SK-N-SH (cell line): ENCODE data around the gene GAN. TPM values are rescaled to one million over a fixed set of nuclear protein-coding genes. Genes with fewer than 3 reads are reported as not detected.

ENCODE experiments used
- CTCF ChIA-PET: fragments of 300-600, 350-600 bp; formaldehyde crosslinking; extraction: SDS; loops from one replicate; lab custom pipeline; 2021; lab: Yijun Ruan, JAX
- POLR2A ChIA-PET: fragments of 350-600 bp; sonication (Branson Sonifier 250); formaldehyde crosslinking; extraction: SDS; loops from one replicate; lab custom pipeline; 2020; ENCODE audit warnings: antibody characterized with exemption, inconsistent platforms; lab: Yijun Ruan, JAX
- DNase-seq: peaks from one replicate; pipeline ENCODE4 v3.0.0; 2012
- H2AFZ ChIP-seq: fragments of 200-600 bp; sonication (generic); 2 replicates; pipeline ENCODE4 v1.8.1; 2016; ENCODE audit warnings: antibody characterized with exemption, mild to moderate bottlenecking, low read depth
- H3F3A ChIP-seq: fragments of 200-600 bp; sonication (generic); replicated peaks from 2 replicates; pipeline ENCODE3; 2016; ENCODE audit warnings: antibody characterized with exemption, mild to moderate bottlenecking; ENCODE audit not compliant: insufficient read depth
- H3K27ac ChIP-seq, 2 experiments: fragments of 200-500 bp in 1 of 2; fragments of 200-600 bp in 1 of 2; sonication (Bioruptor generic) in 1 of 2; sonication (generic), shearing (Covaris generic) in 1 of 2; 2 replicates each; pipeline versions ENCODE4 v1.5.1 to v1.6.1; 2014 to 2016; ENCODE audit warnings: low read depth in 2 of 2, inconsistent platforms in 1 of 2, low read length in 1 of 2, mild to moderate bottlenecking in 1 of 2, mixed read lengths in 1 of 2
- H3K27me3 ChIP-seq: fragments of 200-600 bp; sonication (generic), shearing (Covaris generic); 2 replicates; pipeline ENCODE4 v1.6.1; 2016; ENCODE audit warnings: mixed run types; ENCODE audit not compliant: insufficient read depth
- H3K36me3 ChIP-seq, 2 experiments: fragments of 200-500 bp in 1 of 2; fragments of 200-600 bp in 1 of 2; sonication (Bioruptor generic) in 1 of 2; sonication (generic) in 1 of 2; replicated peaks in 1 of 2; 2 replicates each; pipeline versions ENCODE3 to v1.5.1; 2014 to 2016; ENCODE audit warnings: low read length in 1 of 2, mild to moderate bottlenecking in 1 of 2; ENCODE audit not compliant: insufficient read depth in 2 of 2, control insufficient read depth in 1 of 2
- H3K4me1 ChIP-seq, 2 experiments: fragments of 200-500 bp in 1 of 2; fragments of 200-600 bp in 1 of 2; sonication (Bioruptor generic) in 1 of 2; sonication (generic), shearing (Covaris generic) in 1 of 2; 2 replicates each; pipeline versions ENCODE4 v1.5.1 to v1.6.1; 2014 to 2016; ENCODE audit warnings: low read depth in 1 of 2, low read length in 1 of 2, mixed run types in 1 of 2; ENCODE audit not compliant: insufficient read depth in 2 of 2, control insufficient read depth in 1 of 2
- H3K4me2 ChIP-seq: fragments of 200-600 bp; sonication (generic), shearing (Covaris generic); 2 replicates; pipeline ENCODE4 v1.6.1; 2017; ENCODE audit warnings: mixed run types
- H3K4me3 ChIP-seq, 2 experiments: fragments of 200-500 bp in 1 of 2; fragments of 200-600 bp in 1 of 2; sonication (Bioruptor generic) in 1 of 2; sonication (generic), shearing (Covaris generic) in 1 of 2; 2 replicates each; pipeline versions ENCODE4 v1.5.1 to v1.8.1; 2014 to 2016; ENCODE audit warnings: low read depth in 2 of 2, inconsistent platforms in 1 of 2, low read length in 1 of 2, mild to moderate bottlenecking in 1 of 2, mixed read lengths in 1 of 2, moderate library complexity in 1 of 2
- H3K79me2 ChIP-seq: fragments of 200-600 bp; sonication (generic); 2 replicates; pipeline ENCODE4 v1.8.1; 2017; ENCODE audit warnings: mild to moderate bottlenecking; ENCODE audit not compliant: insufficient read depth
- H3K9ac ChIP-seq: fragments of 200-600 bp; sonication (generic); 2 replicates; pipeline ENCODE4 v1.6.1; 2017; ENCODE audit warnings: mixed run types
- H3K9me2 ChIP-seq: fragments of 200-600 bp; sonication (generic); 2 replicates; pipeline ENCODE4 v1.6.1; 2017; ENCODE audit warnings: mixed run types
- H3K9me3 ChIP-seq: fragments of 200-600 bp; sonication (generic); 2 replicates; pipeline ENCODE4 v1.6.1; 2017; ENCODE audit warnings: mixed run types, mild to moderate bottlenecking, moderate library complexity
- H4K20me1 ChIP-seq: fragments of 200-600 bp; sonication (generic); 2 replicates; pipeline ENCODE4 v1.6.1; 2017; ENCODE audit warnings: mild to moderate bottlenecking, mixed run types; ENCODE audit not compliant: insufficient read depth
- CTCF ChIP-seq: fragments of 200-600 bp; sonication (generic); IDR thresholded peaks from 2 replicates; pipeline ENCODE4 v1.6.1; 2017; ENCODE audit warnings: antibody characterized with exemption, mild to moderate bottlenecking, moderate library complexity
- EP300 ChIP-seq, 2 experiments: IDR thresholded peaks; 2 replicates each; pipeline versions ENCODE4 v1.4.0 to v1.6.1; 2012; ENCODE audit warnings: borderline replicate concordance in 1 of 2, low read depth in 1 of 2, low read length in 1 of 2
- EZH2phosphoT487 ChIP-seq: fragments of 200-600 bp; sonication (generic); IDR thresholded peaks from 2 replicates; pipeline ENCODE4 v1.6.1; 2017; ENCODE audit warnings: low read depth, mixed run types, mild to moderate bottlenecking, antibody characterized with exemption, moderate library complexity, borderline replicate concordance
- FOSL2 ChIP-seq: IDR thresholded peaks from 2 replicates; pipeline ENCODE4 v1.4.0; 2012; ENCODE audit warnings: low read depth, mild to moderate bottlenecking, moderate library complexity, borderline replicate concordance
- GATA2 ChIP-seq: sonication (generic); formaldehyde crosslinking; IDR thresholded peaks from 2 replicates; pipeline ENCODE4 v1.5.0; 2020; ENCODE audit warnings: mild to moderate bottlenecking, missing genetic modification reagents
- MEF2A ChIP-seq: IDR thresholded peaks from 2 replicates; pipeline ENCODE4 v1.4.0; 2012; ENCODE audit warnings: low read depth, borderline replicate concordance
- MXI1 ChIP-seq: IDR thresholded peaks from 2 replicates; pipeline ENCODE4 v1.6.1; 2012; ENCODE audit warnings: mild to moderate bottlenecking, low read depth, low read length, improper control_type of control experiment
- PBX3 ChIP-seq: IDR thresholded peaks from 2 replicates; pipeline ENCODE4; 2012
- POLR2AphosphoS5 ChIP-seq: IDR thresholded peaks from 2 replicates; pipeline ENCODE4 v1.6.1; 2012; ENCODE audit warnings: low read depth, low read length
- REST ChIP-seq: IDR thresholded peaks from 2 replicates; pipeline ENCODE4 v1.6.1; 2012; ENCODE audit warnings: mild to moderate bottlenecking, low read depth, low read length, moderate library complexity
- SIN3A ChIP-seq: IDR thresholded peaks from 2 replicates; pipeline ENCODE4 v1.6.1; 2012; ENCODE audit warnings: low read depth, mild to moderate bottlenecking, low read length, moderate library complexity, borderline replicate concordance
- SMC3 ChIP-seq: IDR thresholded peaks from 2 replicates; pipeline ENCODE4 v1.6.1; 2012; ENCODE audit warnings: low read depth, low read length, improper control_type of control experiment
- USF1 ChIP-seq: IDR thresholded peaks from 2 replicates; pipeline ENCODE4 v1.4.0; 2012; ENCODE audit warnings: low read depth, borderline replicate concordance
- YY1 ChIP-seq: IDR thresholded peaks from 2 replicates; pipeline ENCODE4 v1.4.0; 2012; ENCODE audit warnings: low read depth, mild to moderate bottlenecking
- WGBS: methylation state at CpG from one replicate; pipeline ENCODE4 v1.1.6; 2017; ENCODE audit warnings: low lambda C conversion rate; 5-methylcytosine and 5-hydroxymethylcytosine counted together
- polyA plus RNA-seq, 3 experiments: library from polyadenylated mRNA; depleted of rRNA; stranded (reverse); fragments of >200 nt; gene quantifications; 2 replicates each; pipeline ENCODE4 v1.2.3, GENCODE V29; 2012

GAN gene
- polyA plus RNA-seq, 1 of the 3 experiments (the other 2 are of a cell fraction), result 0.79 TPM

- TF ChIP-seq EZH2phosphoT487 (no peak), POLR2AphosphoS5 (no peak), REST (no peak), CTCF (no peak)
Measured at GRCh38 chr16:81319221-81319912, 4.6 kb downstream of the GAN start (continued).

GRCh38 chr16:81321039-81321438 is 6.3 kb downstream of the GAN start:
- CTCF ChIA-PET, result no interaction called here
- DNase-seq, result no peak
- Histone ChIP-seq H3K9me3 (no peaks in the 10 kb centered on the region), H3K36me3 (no peaks in the 10 kb centered on the region), H3F3A (peaks cover 21% of the 10 kb centered on the region), H3K9me2 (no peaks in the 10 kb centered on the region), H3K79me2 (peaks cover 90% of the 10 kb centered on the region), H3K4me1 (peaks cover 6 to 22% of the 10 kb centered on the region in 2 experiments; a peak in 3 of 4 replicates), H3K4me3 (no peak overlapping the region), H3K27ac (0 out of 4 replicates have a peak overlapping the region, but pooled peaks of 1 of the 2 experiments have one; percentile 73), H3K4me2 (no peak overlapping the region), H3K27me3 (no peaks in the 10 kb centered on the region), H2AFZ (no peak overlapping the region), H4K20me1 (no peaks in the 10 kb centered on the region; the same call in 1 of the 2 replicates), H3K9ac (no peak overlapping the region)
- POLR2A ChIA-PET, result no interaction called here
- 86% methylated on average over 2 of the region's 2 CpGs for WGBS
- no peak for TF ChIP-seq PBX3
- TF ChIP-seq CTCF, result no peak
- TF ChIP-seq GATA2 (CRISPR knock-in tag), result no peak
- TF ChIP-seq MXI1, result no peak
- TF ChIP-seq MEF2A, result no peak
- TF ChIP-seq EP300 (IDR thresholded peaks at IDR 0.05; ENCODE audit: borderline replicate concordance in 1 of 2, low read depth in 1 of 2, low read length in 1 of 2), result no peak
- no peak for TF ChIP-seq USF1
- TF ChIP-seq SMC3, result no peak
- no peak for TF ChIP-seq REST
- no peak for TF ChIP-seq YY1
- TF ChIP-seq SIN3A, result no peak
- no peak for TF ChIP-seq FOSL2
